Prostate gland (tissue), 2 donors: Measurements from ENCODE around the gene HENMT1.

Source experiments
- POLR2A ChIP-seq: fragments of 450-650 bp; IDR thresholded peaks from one replicate; pipeline ENCODE4 v1.6.1; 2016; ENCODE audit warnings: antibody characterized with exemption, mild to moderate bottlenecking
- POLR2AphosphoS5 ChIP-seq: sonication (generic); formaldehyde crosslinking; IDR thresholded peaks from one replicate; pipeline ENCODE4 v1.6.1; 2017; ENCODE audit warnings: antibody characterized with exemption
- TF ChIP-seq, protein P1 (sequence below), 4 experiments: fragments of 200-600 bp in 2 of 4; fragments of 450-650 bp in 2 of 4; sonication (generic) in 2 of 4; IDR thresholded peaks; 1 replicate in 3 of 4; 2 replicates in 1 of 4; pipeline ENCODE4 v1.5.1; 2016 to 2019; ENCODE audit warnings: antibody characterized with exemption in 4 of 4, mild to moderate bottlenecking in 2 of 4, moderate library complexity in 2 of 4

DNA sequence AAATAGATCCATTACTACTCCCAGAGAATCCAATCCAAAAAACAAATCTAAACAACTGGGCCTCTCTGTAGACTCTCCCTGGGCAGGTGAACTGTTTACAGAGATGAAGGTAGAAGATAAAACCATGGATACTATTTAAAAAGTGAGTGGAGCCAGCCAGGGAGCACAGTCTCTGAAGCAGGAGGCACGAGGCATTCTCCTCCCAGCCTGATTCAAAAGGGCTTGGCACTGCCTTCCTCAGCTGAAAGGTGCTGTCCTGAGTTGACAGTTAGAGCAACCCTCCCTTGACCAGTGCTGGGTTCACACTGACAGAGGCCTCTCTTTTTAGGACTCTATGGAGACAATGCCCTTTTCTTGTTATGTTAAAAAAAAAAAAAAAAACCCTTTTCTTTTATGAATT lies 36.8 kb downstream of the HENMT1 start:
- TF ChIP-seq, protein P1, sequence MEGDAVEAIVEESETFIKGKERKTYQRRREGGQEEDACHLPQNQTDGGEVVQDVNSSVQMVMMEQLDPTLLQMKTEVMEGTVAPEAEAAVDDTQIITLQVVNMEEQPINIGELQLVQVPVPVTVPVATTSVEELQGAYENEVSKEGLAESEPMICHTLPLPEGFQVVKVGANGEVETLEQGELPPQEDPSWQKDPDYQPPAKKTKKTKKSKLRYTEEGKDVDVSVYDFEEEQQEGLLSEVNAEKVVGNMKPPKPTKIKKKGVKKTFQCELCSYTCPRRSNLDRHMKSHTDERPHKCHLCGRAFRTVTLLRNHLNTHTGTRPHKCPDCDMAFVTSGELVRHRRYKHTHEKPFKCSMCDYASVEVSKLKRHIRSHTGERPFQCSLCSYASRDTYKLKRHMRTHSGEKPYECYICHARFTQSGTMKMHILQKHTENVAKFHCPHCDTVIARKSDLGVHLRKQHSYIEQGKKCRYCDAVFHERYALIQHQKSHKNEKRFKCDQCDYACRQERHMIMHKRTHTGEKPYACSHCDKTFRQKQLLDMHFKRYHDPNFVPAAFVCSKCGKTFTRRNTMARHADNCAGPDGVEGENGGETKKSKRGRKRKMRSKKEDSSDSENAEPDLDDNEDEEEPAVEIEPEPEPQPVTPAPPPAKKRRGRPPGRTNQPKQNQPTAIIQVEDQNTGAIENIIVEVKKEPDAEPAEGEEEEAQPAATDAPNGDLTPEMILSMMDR (IDR thresholded peaks at IDR 0.05): no peak
- TF ChIP-seq POLR2AphosphoS5 (no peak), POLR2A (no peak)
